Measurements from ENCODE around the gene AGR3. TPM values are rescaled to one million over a fixed set of nuclear protein-coding genes. Genes with fewer than 3 reads are reported as not detected.

AGR3 gene
- total RNA-seq: 1 to 10 TPM in 5 of 6 donors, under 1 TPM in 1; 0.83 to 7.8 (median 3.4) TPM
- polyA plus RNA-seq: 10 to 100 TPM in 1 of 2 donors, 1 to 10 TPM in 1; 5.6 to 19.2 TPM

- intact Hi-C loops (cut with DNase I): no loop called here
Observed at GRCh38 chr7:16881844-16882243, at the start of gene AGR3. Gene AGR3 (minus strand): TSS chr7:16881983. CDS start chr7:16878618, 3,365 bp downstream.

DNA sequence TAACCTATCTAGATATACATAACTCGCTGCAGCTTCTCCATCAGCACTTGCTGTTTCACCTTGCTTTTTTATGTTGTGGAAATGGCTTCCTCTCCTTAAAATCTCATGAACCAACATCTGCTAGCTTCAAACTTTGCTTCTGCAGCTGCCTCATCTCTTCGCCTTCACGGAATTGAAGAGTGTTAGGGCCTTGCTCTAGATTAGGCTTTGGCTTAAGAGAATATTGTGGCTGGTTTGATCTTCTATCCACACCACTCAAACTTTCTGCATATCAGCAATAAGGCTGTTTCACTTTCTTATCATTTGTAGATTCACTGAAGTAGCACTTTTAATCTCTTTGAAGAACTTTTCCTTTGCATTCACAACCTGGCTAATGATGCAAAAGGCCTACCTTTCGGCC lies 49.2 kb upstream of the AGR3 start:
- H3K4me1 ChIP-seq: peaks cover 0 to 7% (median 0%) of the 10 kb centered on the region in 3 donors
- H3K27me3 ChIP-seq: no peaks in the 10 kb centered on the region
- no peaks in the 10 kb centered on the region for H3K9me3 ChIP-seq
- no peak overlapping the region for H3K4me3 ChIP-seq
- no peak for FAIRE-seq
- H3K36me3 ChIP-seq: no peaks in the 10 kb centered on the region
- 92 to 98% methylated on average over 4 of the region's 4 CpGs for WGBS, 2 donors
- no peak for ATAC-seq
- TF ChIP-seq CTCF (IDR thresholded peaks at IDR 0.05): no peak
- intact Hi-C loops (cut with DNase I): no loop called here
- no peak overlapping the region for H3K27ac ChIP-seq
- no peak for DNase-seq

More at GRCh38 chr7:16881844-16882243, at the start of gene AGR3:
- DNase-seq (peak in 1 of 6 donors; percentile 20), FAIRE-seq (no peak), ATAC-seq (peak; percentile 90 to 93 (median 92))
- Histone ChIP-seq H3K4me3 (no peak within 1 kb of the TSS), H3K36me3 (no peaks in the 10 kb centered on the region), H3K27ac (peak within 1 kb of the TSS in 2 of 4 donors; percentile 48 to 53), H3K27me3 (no peaks in the 10 kb centered on the region), H3K9me3 (no peaks in the 10 kb centered on the region), H3K4me1 (peaks cover 2 to 11% (median 9%) of the 10 kb centered on the region in 3 donors)
- 33 to 58% methylated on average over 1 of the region's 1 CpG for WGBS, 2 donors
- no peak for TF ChIP-seq CTCF (IDR thresholded peaks at IDR 0.05)

DNA sequence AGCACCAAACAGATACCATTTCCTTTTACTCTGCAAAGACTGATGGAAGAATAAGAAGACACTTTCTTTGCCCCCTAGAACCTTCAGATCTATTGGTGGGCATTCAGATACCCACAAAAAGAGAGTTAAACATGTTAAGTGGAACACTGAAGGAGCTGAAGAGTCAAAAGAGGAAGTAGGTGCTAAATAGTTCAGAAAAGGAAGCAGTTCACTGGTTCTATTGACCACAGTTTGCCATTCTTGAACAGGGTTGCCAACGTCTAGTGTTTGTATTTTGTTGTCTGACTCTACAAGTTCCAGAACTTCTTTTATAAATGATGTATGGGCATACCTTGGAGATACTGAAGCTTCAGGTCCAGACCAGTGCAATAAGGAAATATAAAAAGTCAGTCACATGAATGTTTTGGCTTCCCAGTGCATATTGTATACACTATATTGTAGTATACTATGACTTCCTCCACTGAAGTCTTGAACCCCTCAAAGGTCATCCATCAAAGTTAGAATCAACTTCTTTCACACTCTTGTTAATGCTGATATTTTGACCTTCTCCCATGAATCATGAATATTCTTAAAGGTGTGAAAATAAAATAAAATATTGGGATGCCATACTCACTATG lies 47.5 kb upstream of the AGR3 start:
- Histone ChIP-seq H3K4me1 (no peaks in the 10 kb centered on the region), H3K27me3 (no peaks in the 10 kb centered on the region), H3K27ac (no peak overlapping the region), H3K4me3 (no peak overlapping the region), H3K9me3 (no peaks in the 10 kb centered on the region), H3K36me3 (no peaks in the 10 kb centered on the region)
- FAIRE-seq: no peak
- ATAC-seq: peak in 2 of 4 donors; percentile 28 to 31
- WGBS, 2 donors: 50% methylated on average over 1 of the region's 1 CpG
- TF ChIP-seq CTCF (IDR thresholded peaks at IDR 0.05): no peak
- intact Hi-C loops (cut with DNase I): loop anchor here in 1 of 3 donors (10.0 kb wide), 1 partner anchor 234 kb away; no protein-coding TSS in a partner anchor
- DNase-seq: no peak

- DNase-seq (no peak), FAIRE-seq (no peak), ATAC-seq (no peak)
- no peak overlapping the region for H3K27ac ChIP-seq
- no peak overlapping the region for H3K4me3 ChIP-seq
- no peaks in the 10 kb centered on the region for H3K36me3 ChIP-seq
- 81 to 89% methylated on average over 1 of the region's 1 CpG for WGBS, 2 donors
- peaks cover 0 to 2% (median 2%) of the 10 kb centered on the region in 3 donors for H3K4me1 ChIP-seq
- no peaks in the 10 kb centered on the region for H3K27me3 ChIP-seq
- intact Hi-C loops (cut with DNase I): loop anchor here in 1 of 3 donors (10.0 kb wide), 1 partner anchor 232 kb away; no protein-coding TSS in a partner anchor
- H3K9me3 ChIP-seq: no peaks in the 10 kb centered on the region
- no peak for TF ChIP-seq CTCF (IDR thresholded peaks at IDR 0.05)
Observed at GRCh38 chr7:16926861-16927260, 45.1 kb upstream of the AGR3 start.

- WGBS, 2 donors: 65 to 85% methylated on average over 2 of the region's 2 CpGs
- TF ChIP-seq CTCF (IDR thresholded peaks at IDR 0.05): peak in 3 of 4 donors; percentile 21 to 49 (median 34)
- ATAC-seq (peak in 3 of 4 donors; percentile 54 to 67 (median 61)), FAIRE-seq (no peak), DNase-seq (no peak)
- Histone ChIP-seq H3K4me1 (peaks cover 0 to 7% (median 6%) of the 10 kb centered on the region in 3 donors), H3K27ac (no peak overlapping the region), H3K4me3 (no peak overlapping the region), H3K36me3 (no peaks in the 10 kb centered on the region), H3K9me3 (no peaks in the 10 kb centered on the region), H3K27me3 (no peaks in the 10 kb centered on the region)
- intact Hi-C loops (cut with DNase I): loop anchor here in 1 of 3 donors (10.0 kb wide), 1 partner anchor 231 kb away; no protein-coding TSS in a partner anchor
Observed at GRCh38 chr7:16926283-16926682, 44.5 kb upstream of the AGR3 start.
